22Rv1 (cell line): Measurements from ENCODE around the gene PARP3.

ENCODE experiments used
- CTCF ChIP-seq: fragments of 450-650 bp; IDR thresholded peaks from 2 replicates; pipeline ENCODE4 v1.5.1; 2017; ENCODE audit warnings: mild to moderate bottlenecking
- ZFX ChIP-seq: fragments of 450-650 bp; IDR thresholded peaks from 2 replicates; pipeline ENCODE4 v1.6.1; 2017; ENCODE audit warnings: antibody characterized with exemption, borderline replicate concordance

GRCh38 chr3:51968883-51969678 is 26.9 kb downstream of the PARP3 start:
- TF ChIP-seq CTCF (no peak), ZFX (no peak)
